Esophagus mucosa (tissue), 1 donor: ENCODE results near the gene ANKRD42. TPM values are rescaled to one million over a fixed set of nuclear protein-coding genes. Genes with fewer than 3 reads are reported as not detected.
A peak's percentile ranks its signal among the peaks of the same experiment; 100 is the strongest.
"Not testable (repeated sequence)": the region's sequence is repeated elsewhere in the genome, so short reads cannot be mapped to it uniquely, and the experiment has no call there.

Experiments used
- ATAC-seq: fragments of 200-7000 bp; cut with Tn5 transposase; one replicate; pipeline ENCODE4 v1.9.1; 2020
- total RNA-seq: library from RNA; stranded (reverse); gene quantifications from one replicate; pipeline ENCODE4 v1.2.4, GENCODE V29; 2023
- donor health status: DM: yes; HTN: yes; CAD: no.

ANKRD42 gene
- total RNA-seq, 1 donor from 2014 or later = 5.1 TPM

DNA sequence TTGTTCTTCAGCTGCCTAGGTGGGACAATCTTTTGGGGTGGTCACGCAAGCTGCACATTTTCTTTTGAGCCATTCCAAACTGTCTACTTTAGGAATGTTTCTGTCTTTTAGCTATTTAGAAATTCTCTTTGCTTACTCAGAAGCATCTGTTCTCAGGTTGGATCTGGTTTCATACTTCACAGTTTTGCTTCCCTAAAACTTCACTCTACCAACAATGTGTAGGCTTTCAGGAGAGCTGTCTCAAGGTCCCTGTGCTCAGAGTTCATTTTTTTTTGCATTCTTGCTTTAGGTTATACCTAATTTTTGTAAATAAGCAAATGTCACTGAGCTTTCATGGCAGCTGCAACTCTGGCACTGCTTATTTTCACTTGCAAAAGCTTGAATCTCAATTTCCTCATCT lies 55.9 kb downstream of the ANKRD42 start:
- no peak for ATAC-seq

DNA sequence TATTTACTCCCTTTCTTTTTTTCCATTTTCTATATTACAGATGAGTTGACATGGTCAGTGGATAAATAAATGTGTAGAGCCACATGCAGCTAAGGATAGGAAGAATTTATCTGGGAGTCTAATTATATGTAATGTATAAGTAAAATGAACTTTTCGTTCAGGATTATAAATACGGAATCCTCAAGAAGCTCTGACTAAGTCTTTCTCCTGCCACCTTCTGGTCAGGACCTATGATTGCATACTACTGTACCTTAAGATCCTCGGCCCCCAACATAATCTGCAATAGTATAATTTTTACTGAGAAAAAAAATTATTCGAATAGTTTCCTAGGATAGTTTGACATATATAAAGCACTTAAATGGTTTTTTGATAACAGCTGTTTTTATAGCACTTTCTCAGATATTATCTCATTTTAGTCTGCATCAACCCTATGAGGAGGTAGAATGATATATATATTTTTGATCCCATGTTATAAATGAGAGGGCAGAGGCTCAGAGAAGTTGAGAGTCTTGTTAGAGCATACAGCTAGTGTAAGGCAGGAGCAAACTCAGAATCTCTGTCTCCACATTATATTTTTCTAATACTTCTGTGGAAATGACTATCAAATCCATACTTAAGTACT lies 56.6 kb downstream of the ANKRD42 start:
- ATAC-seq = peak; percentile 53

DNA sequence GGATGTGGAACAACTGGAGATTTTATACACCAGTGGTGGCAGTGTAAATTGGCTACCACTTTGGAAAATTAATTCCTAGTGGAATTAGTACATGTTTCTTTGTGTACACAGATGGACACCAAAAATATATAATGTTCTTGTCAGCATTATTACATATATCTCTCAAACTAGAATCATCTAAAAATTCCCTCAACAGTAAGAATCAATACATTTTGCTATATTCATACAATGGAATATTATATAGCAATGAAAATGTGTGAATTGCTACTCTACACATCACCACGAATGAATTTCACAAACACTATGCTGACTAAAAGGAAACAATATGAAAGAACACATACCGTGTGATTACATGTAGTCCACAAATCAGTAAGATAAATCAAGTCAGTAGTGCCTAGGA lies 58.8 kb downstream of the ANKRD42 start:
- no peak for ATAC-seq

DNA sequence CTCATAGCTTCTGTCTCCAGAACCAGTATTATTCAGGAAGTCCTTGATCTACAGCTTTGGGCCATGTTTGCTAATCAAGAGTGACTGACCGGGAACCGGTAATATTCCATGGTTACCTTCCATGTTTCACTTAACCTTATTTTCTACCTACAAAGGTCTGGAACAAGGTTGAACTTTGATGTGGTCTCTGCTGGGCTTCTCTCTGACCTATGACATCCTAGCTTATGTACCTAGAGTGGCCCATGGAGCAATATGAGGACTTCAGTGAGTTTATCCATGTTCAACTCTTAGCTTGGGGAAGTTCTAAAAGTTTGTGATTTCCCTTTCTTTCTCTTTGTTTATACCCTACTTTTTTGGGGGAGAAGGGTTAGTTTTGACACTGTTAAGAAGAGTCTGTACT lies 59.4 kb downstream of the ANKRD42 start:
- no peak for ATAC-seq

DNA sequence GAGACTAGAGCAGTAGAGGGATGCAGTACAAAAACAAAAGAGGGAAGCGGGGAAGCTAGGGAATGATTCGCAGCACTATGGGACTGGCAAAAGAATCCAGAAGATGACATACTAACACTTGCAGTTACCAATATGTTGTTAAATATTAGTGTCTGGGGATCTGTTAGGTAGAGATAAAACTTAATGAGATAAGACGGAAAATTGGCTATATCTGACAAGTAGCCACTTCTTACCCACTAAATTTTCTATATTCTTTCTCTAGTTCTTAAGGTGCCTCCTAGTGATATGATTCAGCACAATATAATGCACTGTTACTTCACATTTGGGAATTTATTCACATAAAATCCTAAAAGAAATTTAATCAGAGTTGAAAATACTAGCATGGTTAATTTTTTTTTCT lies 61.9 kb downstream of the ANKRD42 start:
- ATAC-seq = no peak

DNA sequence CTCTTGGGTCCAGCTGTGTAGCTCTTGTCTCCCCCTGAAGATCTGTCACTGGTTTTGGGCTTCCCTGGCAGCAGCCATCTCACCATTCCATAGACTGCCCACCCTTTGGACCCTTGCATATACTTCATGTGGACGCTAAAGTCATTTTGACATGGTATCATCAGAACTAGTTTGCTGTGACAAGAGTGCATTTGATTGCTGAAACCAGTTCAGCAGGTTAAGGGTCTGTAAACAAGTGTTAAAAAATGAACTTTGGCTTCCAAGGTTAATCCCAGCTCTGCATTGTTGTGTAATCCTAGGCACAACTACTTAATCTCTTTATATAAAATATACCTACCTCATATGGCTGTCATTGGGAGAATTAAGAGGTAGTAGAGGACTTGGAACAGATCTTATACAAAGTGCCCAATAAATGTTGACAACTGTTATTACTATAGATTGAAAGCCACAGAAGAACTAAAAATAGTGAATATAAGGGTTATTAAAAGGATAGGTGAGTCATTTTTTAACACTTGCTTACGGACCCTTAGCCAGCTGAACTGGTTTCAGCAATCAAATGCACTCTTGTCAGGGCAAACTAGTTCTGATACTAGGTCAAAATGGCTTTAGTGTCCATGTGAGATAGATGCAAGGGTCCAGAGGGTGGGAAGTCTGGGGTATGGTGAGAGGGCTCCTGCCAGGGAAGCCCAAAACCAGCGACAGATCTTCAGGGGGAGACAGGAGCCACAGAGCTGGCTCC lies 63.3 kb downstream of the ANKRD42 start:
- peak; percentile 79 for ATAC-seq

DNA sequence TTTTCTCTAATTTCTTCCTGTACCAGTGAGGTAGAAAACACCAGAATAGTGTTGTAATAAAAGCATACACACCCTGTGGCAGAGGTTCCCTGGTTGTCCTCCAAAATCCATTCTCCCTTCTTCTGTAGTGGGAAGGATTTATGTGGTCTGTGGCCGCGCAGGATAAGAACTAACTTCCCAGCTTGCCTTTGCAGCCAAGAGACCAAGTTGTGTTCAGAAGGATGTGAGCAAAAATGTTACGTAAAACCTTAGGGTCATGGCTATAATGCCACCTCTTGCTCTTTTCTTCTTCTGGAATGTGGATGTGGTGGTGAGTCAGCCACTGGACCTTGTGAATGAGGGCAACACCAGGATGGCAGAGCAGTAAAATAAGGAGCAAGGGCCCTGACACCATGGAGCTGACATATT lies 64.3 kb downstream of the ANKRD42 start:
- peak; percentile 57 for ATAC-seq

DNA sequence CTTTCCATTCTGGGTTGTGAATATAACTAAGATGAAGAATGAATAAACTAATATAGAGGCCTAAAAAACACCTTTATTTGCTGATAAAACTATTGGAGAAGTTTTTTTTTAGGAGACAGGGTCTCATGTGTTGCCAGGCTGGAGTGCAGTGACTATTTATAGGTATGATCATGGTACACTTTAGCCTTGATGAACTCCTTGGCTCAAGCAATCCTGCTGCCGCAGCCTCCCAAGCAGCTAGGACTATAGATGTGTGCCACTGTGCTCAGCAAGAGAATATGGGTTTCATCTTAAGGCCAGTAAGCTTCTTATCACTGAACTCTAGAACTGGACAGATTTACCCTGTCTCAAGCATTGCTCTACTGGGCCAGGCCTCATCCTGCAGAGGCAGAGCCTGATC lies 66.0 kb downstream of the ANKRD42 start:
- ATAC-seq = no peak

DNA sequence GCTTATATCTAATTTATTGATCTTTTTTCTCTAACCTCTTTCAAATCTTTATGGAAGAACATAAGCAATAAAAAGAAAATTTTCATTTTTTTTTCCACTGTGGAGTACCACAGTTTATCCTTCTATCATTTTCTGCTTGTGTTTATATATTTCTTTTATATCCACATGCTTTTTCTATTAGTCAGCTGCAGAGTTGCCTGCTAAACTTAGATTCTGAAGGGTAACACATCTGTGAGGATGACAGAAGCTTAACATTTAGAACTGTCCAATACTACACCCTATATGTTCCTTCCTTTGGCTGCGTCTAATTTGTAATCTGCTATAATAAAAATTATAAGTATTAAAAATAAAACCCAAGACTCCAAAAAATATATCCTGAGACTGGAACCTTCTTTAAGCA lies 71.8 kb downstream of the ANKRD42 start:
- ATAC-seq = no peak

DNA sequence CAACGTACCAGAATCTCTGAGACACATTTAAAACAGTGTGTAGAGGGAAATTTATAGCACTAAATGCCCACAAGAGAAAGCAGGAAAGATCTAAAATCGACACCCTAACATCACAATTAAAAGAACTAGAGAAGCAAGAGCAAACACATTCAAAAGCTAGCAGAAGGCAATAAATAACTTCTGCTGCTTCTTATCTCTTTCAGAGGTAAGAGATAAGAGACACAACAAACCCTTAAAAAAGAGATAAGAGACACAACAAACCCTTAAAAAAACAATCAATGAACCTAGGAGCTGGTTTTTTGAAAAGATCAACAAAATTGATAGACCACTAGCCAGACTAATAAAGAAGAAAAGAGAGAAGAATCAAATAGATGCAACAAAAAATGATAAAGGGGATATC lies 75.6 kb downstream of the ANKRD42 start:
- ATAC-seq = not testable (repeated sequence)

DNA sequence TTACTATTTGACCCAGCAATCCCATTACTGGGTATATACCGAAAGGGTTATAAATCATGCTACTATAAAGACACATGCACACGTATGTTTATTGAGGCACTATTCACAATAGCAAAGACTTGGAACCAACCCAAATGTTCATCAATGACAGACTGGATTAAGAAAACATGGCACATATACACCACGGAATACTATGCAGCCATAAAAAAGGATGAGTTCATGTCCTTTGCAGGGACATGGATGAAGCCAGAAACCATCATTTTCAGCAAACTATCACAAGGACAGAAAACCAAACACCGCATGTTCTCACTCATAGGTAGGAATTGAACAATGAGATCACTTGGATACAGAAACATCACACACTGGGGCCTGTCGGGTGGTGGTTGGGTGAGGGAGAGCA lies 78.2 kb downstream of the ANKRD42 start:
- not testable (repeated sequence) for ATAC-seq

DNA sequence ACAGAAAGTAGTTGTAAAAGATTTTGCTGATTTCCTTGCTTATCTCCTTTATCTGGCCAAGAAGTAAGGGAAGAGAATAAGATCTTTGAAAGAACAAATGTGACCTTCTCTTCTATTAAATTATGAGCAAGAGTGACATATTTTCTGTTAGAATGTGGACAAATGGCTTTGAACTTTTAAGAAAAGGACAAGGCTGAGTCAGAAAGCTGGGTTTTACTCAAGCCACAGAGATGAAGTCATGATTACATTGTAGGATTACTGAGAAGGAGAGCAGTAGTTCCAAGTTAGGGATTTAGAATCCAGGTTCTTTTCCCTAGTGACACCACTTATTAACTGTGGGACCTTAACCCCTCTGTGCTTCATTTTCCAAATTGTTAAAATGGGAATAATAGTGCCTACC lies 79.1 kb downstream of the ANKRD42 start:
- peak; percentile 32 for ATAC-seq

DNA sequence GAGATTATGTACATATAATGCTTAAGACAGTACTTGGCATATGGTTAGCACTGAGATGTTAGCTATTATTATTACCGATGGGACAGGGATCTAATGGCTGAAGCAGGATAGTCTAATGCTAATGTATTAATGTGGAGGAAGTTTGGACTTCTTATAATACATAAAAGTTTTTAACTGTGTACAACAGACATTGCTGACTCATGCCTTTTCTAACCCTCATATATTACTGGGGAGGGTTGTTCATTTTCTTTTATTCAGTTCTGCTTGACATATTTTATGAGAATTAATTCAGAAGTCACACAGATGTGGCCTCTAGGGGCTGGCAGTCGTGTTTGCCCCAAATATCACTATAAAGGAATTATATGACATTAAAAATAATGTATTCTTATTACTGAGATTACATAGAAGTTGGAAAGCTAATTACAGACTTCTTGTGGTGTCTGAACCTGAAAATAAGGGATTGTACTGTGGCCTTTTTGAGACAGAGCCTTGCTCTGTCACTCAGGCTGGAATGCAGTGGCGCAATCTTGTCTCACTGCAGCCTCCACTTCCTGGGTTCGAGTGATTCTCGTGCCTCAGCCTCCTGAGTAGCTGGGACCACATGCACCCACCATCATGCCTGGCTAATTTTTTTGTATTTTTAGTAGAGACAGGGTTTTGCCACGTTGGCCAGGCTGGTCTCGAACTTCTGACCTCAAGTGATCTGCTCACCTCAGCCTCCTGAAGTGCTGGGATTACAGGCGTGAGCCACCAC lies 82.6 kb downstream of the ANKRD42 start:
- ATAC-seq = no peak

DNA sequence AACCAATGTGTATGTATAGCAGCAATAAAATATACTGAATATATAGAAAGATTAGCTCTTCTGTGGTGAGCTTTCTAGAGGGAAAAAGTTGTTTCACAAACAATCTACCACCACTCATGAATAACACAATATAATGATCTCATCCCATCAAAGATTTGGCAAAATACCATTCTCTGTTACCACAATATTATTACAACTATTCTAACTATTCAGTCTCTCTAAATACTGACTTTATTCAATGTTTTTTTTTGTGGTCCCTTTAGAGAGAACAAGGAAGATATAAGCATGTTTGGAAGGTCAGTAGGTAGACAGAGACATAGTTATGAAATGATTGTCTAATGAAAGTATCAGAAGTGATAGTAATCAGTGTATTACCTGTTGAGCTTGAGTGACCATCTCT lies 84.8 kb downstream of the ANKRD42 start:
- no peak for ATAC-seq

DNA sequence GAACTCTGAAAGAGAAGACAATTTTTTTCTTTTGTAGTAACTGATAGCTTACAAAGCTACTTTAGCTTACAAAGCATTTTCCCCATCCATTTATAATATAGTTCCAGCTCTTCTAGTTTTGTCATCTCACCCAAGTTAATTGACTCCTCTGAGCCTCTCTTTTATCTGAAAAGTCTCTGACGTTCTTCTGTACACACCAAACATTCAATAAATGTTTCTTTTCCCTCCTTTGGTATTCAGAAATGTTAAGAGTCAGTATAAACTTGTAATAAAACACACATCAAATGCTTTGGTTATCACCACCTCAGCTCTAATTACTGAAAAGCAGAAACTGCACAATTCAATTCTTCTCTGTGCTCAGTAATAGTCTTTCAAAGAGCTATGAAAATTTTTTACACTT lies 86.7 kb downstream of the ANKRD42 start:
- ATAC-seq = no peak

DNA sequence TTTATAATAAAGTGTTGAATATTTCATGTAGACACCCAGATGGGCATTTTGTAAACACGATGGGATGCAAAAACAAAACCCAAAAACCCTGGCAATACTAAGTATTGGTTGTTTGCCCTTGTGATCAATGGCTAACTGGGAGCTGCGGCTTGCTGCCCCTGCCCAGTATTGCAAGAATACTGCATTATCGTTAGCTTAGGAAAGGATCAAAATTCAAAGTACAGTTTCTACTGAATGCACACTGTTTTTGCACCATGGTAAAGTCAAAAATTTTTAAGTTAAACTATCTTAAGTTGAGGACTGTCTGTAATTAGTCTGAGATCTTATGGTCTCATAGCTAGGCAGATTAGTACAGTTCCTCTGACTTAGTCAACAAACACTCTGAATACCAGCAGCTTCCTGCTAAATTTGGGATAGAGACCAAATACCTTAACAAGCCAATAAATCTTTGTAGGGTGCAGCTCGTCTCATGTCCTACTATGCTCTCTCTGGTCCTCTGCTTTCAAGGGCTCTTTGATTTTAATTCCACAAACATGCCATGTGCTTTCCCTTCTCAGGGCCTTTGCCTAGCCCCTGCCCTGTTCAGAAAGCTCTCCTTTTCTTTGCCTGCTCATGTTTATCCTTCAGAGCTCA lies 88.7 kb downstream of the ANKRD42 start:
- no peak for ATAC-seq

DNA sequence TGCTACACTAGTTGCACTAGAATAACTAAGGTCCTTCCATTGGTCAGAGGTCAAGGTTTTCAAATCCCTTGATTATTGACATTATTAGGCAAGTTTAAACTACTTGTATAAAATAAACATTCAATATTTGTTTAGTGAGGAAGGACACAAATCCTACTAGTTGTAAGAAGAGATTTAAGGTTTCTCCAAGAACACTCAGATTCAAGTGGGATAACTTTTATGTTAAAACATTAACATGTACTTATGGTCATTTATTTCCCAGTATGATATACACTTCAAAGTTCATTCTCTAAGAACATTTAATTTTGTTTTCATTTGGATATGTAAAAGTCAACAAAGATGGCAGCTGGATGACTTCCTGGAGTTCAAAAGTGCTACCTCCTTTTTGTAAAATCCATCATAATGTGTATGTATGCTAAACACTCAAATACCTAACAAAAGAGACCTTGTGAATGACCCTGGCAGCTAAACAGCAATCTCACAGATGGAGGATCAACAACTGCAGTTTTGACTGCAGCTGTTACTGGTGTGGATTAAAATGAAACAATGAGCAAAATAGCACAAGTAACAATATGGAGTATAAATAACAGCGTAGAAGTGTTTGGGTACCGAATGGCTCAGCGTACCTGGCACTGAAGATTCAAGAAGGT lies 91.1 kb downstream of the ANKRD42 start:
- ATAC-seq = no peak

DNA sequence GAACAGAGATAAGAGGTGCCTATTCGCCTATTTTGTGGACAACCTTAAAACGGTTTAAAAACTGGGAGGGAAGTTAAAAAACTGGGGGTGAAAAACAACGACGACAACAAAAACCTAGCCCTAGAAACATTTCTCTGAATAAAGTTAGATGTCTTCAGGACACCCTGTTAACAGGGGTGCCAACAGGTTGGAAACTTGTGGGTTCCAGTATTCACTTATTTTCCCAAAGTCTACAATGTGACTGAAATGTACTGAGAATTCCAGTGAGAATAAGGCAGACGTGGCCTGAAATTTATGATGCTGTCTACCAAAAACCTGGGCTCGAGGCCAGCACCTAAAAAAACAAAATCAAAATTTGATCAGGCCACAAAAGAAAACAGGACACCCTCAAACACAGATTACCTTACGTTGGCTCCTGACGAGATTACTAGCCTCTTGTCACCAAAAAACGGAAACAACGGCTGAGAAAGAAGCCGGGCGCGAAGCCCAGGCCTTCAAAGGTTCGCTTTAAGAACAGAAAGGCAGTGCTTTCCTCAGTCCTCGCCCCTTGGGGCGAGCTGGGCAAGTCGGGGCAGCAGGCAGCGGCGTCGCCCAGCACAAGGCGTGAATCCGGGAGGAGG lies 91.7 kb downstream of the ANKRD42 start:
- ATAC-seq = peak; percentile 87

DNA sequence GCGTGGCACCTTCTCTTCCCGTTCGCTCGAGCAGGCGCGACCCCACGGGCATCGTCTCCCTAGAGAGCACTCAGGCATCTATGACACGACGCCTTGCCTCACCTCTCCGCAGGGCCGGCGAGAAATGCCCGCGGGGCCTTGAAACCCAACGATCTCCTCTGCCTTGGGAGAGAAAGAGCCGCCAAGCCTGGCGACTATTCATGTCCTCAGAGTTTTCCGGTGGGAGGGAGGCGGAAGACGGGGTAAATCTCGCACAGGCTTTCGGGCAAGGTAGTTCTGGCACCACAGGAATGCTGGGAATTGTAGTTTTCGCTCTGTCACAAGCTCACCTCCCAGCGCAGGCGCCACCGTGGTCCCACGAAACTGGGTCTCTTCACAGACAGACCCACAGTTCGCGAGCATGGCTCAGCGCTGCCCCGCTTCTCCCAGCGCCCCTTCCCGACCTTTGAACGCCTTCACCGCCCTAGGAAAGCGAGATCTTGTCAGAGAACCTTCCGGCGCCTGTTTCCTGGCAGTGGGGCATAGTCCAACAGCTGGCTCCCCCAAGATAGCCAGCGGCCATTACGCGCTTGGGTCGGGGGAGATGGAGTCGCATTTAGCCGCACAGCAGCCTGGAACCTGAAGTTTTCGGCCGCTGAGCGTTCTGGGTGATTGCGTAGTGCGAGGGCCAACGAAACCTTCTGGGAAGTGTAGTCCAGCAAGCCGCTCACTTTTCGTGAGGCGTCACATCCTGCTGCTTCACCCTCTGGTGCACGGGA lies 92.4 kb downstream of the ANKRD42 start, which contains the start of gene CCDC90B:
Gene CCDC90B (minus strand): TSS at position 597 of the 758 bp plus-strand sequence. CDS start 395 bp downstream, at position 202.
- ATAC-seq = peak; percentile 96

DNA sequence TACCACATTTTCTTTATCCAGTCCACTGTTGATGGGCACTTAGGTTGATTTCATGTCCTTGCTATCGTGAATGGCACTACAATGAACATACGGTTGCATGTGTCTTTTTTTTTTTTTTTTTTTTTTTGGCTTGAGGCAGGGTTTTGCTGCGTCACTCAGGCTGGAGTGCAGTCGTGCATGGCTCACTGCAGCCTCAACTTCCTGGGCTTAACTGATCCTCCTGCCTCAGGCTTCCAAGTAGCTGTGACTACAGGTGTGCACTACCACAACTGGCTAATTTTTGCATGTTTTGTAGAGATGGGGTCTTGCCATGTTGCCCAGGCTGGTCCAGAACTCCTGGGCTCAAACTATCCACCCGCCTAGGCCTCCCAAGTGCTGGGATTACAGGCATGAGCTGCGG lies 94.1 kb downstream of the ANKRD42 start:
- no peak for ATAC-seq

DNA sequence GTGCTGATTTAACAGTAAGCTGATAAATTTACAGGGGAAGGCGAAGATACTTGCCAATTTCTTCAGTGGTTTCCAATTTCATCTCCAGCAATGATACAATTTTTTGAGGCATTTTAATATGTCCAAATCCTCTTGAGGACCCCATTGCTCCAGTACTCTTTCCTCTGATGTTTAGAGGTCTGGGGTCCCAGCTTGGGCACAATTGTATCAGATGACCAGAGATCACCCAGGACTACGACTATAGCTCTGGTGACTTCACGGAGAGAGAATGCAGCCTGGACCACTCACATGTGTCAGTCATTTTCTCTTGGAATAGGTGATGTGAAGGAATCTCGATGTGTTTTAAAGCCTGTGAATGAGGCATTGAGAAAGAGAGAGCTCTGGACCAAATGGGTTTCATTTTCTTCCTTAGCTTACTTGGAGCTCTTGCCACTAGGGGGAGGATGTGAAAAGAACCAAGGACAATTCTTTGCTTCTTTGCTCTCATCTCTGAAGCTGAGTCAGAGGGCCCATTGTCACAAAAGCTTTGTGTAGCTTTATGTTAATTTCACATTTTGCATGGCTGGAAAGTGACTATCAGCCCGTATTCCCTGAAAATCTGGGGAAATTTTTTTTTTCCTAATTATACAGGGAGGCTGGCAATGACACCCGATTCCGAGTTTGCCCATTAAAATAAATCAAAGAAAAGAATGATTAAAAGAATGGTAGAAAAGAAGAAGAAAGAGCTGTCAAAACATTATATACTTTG lies 99.4 kb downstream of the ANKRD42 start:
- ATAC-seq = peak; percentile 81
